RPMI8226 (cell line): ENCODE data around the gene TERB1.

Source experiments
- DNase-seq: peaks from one replicate; pipeline ENCODE4 v3.0.0-alpha.2; 2015

TERB1 gene, protein sequence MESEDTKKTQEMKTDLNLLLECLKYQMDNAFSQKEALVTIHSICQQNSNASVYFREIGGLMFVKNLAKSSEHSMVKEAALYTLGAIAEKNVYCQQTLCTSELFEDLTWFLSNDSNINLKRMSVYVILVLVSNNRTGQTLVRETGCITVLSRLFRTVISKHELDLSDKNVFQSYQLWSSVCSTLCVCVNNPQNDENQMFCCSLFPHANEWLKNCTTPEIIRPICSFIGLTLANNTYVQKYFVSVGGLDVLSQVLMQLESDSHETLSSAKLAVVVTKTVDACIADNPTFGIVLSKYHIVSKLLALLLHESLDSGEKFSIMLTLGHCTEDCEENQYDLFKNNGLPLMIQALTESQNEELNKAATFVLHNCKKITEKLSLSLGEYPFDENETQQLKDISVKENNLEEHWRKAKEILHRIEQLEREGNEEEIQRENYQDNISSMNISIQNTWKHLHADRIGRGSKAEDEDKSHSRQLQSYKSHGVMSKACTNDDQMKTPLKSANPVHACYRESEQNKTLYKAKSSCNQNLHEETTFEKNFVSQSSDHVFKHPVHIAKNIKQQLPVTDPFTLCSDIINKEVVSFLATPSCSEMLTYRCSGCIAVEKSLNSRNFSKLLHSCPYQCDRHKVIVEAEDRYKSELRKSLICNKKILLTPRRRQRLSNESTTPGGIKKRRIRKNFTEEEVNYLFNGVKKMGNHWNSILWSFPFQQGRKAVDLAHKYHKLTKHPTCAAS

DNA sequence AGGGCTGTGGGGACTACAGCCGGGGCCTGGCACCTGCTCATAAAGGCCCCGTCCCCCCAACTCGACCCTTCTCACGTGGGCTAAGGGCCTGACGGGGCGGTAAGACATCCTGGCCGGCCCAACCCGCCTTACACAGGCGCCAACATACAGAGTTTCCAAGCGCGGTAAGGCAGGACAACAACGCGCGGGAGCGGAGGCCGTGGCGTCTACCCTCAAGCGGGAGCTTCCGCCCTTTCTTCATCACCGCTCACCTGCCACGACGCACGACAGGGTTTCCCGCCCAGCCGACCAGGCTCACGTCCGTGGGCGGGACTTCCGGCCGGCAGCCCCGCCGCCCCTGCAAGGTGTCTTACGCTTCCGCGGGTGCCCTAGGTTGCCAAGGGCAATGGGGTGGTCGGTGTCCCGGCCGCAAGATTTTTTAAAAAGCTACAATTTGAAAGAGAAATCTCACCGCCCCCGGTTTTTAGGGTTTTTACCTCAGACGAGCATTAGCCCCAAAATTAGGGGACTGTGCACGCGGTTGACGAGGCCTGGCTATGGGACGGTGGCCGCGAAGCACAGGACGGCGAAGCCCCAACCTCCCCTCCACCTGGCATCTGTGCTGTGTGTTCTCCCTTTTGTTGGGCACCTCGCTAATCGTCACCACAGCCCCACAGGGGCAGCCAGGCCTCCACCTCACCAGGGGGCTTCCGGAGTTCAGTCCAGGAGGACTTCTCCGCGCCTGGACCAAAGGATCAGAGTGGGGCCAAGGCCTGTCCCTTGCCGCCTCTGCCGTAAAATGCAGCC, at the start of gene TERB1:
TSS of gene TERB1 (minus strand) at position 265 of the 786 bp plus-strand sequence. CDS start 4,786 bp downstream, outside the sequence.
- no peak for DNase-seq

DNA sequence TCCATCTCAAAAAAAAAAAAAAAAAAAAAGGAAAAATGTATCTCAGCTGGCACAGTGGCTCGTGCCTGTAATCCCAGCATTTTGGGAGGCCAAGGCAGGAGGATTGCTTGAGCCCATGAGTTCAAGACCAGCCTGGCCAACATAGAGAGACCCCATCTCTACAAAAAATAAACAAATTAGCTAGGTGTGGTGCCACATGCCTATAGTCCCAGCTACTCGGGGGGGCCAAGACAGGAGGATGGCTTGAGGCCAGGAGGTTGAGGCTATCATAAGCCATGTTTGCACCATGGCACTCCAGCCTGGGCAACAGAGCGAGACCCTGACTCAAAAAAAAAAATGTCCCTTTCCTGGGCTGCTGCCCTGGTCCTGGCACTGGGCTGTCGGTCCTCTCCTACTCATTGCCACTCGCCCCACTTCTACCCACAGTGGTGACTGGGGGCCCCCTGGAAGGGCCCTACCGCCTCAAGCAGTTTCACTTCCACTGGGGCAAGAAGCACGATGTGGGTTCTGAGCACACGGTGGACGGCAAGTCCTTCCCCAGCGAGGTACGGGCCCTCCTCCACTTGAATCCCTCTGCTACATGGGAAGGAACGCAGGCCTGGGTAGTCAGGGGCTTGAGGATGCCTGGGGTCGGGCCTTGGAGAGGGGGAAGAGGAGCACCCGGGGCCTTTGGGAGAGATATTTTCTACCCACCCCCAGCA, 48.9 kb upstream of the TERB1 start:
- no peak for DNase-seq

DNA sequence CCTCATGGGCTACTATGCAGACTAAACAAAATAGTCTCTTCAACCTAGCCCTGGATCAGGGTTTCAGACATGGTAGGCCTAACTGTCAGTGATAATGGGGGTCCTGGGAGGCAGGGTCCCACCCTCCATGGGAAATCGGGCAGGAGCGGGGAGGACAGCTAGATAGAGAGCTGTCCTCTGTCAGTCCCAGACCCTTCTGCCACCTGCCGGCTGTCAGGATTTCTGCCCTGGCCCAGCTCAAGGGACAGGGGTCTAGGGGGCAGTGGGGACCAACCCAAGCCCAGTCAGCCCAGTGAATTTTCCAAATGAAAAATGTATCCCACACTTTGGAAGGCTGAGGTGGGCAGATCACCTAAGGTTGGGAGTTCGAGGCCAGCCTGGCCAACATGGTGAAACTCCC, 48.2 kb upstream of the TERB1 start:
- no peak for DNase-seq

DNA sequence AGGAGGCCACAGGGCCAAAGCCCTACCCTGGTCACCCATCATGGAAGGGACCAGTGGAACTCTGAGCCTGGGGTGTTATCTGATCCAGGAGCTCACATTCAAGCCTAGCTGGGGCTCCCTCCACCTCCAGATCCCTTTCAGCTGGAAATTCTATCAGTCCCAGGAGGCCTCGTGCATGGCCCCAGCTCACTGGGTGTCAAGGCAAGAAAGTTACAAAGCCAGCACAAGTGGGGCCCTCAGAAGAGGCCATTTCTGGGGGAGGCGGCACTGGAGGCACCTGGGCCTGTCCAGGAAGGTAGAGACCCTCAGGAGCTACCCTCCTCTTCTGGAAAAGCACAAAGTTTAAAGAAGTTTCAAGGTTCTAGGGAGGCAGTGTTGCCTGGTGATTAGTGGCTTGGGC, 47.6 kb upstream of the TERB1 start:
- DNase-seq, result no peak

DNA sequence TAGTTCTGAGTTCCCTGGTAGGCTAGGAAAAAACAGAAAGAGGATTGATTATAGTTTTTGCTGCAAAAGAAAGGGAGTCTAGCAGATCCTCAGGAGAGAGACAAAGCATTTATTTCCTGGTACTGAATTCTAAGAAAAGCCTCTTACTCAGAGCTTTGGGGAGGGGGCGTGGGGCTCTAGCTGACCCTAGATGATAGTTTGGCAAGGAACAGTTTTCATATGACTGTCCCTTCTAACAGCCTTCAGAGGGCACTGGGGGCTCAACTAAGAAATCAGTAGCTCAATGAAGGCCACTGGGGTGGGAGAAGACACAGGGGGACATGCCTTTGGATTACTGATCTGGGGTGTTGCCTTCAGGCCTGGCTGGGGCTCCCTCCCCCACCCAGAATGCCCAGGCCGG, 46.8 kb upstream of the TERB1 start:
- no peak for DNase-seq

DNA sequence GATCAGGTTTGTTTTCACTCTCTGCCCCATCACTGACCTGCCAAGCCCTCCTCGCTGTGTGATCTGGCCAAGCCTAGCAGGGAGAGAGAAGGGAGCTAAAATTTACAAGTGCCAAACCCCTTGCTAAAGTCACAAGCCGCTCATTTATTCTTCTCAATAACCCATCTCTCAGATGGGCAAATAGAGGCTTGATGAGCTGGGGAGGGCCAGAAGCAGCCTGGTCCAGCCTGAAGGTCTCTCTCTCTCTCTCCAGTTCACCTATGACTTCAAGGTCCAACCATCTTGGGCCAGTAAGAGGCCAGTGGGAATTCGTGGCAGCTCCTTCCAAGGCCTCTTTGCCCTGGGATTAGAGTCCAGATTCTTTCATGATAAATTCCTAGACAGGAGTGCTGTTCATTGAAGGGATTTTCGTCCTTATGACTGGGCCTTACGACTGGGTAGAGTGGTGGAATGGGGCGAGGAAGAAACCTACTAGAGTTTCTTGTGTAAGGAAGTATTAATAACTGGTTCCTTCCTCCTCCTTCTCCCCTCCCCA, 46.2 kb upstream of the TERB1 start:
- DNase-seq, result no peak

DNA sequence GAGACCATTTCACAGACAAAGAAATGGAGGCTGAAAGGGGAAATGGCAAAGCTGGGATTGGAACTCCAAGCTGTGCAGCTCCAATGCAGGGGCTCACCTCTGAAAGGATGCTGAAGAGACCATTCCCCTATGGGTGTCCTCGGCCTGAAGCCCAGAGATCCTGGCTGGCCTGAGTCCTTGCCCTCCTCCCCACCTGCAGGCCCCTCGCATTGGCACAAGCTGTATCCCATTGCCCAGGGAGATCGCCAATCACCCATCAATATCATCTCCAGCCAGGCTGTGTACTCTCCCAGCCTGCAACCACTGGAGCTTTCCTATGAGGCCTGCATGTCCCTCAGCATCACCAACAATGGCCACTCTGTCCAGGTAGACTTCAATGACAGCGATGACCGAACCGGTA, 45.4 kb upstream of the TERB1 start:
- no peak for DNase-seq

DNA sequence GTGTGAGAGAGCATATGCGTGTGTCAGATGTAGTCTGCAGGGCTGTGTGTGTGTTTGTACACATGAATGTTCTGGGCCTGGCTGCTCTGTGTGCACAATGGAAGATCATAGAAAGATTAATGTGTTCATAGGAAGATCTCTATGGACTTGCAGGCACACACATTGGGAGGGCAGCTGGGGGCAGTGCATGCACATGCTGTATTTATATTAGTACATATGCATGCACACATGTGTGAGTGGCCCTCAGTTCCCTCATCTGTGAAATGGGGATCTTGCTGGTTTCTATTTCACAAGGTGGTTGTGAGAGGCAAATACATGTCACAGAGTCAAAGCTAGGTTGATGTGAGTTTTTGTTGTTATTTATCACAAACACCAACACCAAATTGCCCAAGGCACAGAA, 44.9 kb upstream of the TERB1 start:
- DNase-seq, result no peak

DNA sequence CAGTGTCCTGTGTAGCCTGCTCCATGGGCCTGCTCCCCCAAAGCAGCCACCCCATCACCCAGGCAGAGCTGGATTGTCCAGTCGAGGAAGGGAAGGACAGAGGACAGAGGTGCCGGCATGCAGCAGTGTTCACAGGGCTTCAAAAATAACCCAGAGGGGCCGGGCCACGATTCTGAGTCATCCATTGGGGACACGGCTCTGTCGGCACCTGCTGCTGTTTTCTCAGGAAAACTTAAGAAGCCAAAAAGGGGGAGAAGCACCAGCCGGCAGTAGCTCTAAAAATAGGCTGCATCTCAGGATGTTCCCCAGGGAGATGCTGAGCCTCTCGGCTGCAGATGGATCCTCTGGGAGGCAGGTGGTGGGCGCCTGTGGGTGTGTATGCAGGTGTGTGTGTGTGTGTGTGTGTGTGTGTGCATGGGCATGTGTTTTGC, 44.4 kb upstream of the TERB1 start:
- no peak for DNase-seq

DNA sequence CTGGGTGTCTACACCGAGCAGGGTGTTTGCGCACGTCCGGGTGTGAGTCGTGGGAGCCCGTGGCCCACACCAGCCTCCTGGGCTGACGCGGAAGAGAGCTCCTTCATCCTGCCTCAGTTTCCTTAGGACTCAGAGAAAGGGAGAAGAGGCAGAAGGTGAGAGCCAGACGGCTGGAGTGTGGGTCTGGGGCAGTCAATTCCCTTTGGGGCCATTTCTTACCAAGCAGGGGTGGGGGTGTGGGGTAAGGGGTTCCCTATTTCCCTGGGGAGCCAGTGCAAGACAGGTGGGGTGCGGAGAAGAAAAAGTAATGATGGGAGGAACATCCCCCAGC, 43.7 kb upstream of the TERB1 start:
- DNase-seq, result no peak

DNA sequence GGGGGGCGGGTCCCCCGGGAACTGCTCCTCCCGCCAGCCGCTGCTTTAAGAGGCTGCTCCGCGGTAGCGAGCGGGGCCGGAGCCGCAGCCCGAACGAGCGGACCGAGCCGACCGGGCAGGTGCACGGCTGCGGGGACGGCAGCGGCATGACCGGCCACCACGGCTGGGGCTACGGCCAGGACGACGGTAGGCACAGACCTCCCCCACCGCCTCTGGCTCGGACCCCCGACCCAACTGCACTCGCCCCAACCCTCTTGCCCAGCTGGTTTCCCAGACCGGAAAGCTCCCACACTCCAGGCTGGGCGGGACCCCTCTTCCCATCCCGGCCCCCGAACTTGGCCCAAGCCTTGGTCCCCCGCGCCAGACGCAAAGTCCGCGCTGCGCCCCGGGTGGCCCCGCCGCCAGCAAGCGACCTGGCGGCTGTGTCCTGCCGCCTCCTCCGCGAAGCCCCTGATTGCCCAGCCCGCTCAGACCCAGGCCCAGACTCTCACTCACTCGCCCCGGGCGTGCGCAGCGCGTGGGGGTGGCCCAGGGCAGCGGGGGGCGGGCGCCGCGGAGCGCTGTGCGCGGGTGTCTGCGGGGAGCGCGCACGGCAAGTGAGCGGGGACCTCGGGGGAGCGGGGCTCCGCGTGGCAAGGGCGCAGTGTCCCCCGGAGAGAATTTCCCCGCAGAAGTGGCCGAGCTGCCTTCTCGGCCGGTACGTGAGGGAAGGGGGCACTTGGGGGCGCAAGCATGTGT, 43.1 kb upstream of the TERB1 start, which contains the start of gene CA7:
TSS of gene CA7 (plus strand) at position 73 of the 738 bp plus-strand sequence. CDS start at position 147, 74 bp downstream.
- DNase-seq, result no peak

DNA sequence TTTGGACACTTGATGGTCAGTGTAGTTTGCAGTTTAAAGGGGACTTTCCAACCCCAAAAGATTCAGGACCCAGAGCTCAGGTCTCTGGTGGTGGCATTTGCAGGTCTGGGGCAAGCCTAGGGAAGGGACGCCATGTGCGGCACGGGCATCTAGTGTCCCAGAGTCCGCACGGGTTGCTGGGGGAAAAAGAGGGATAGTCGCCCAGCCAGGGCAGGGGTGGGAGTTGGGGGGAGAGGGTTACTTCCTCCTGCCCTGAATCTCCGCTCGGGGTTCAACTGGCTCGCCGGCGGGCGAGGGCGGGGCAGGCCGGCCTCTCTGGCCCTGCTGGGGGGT, 42.6 kb upstream of the TERB1 start:
- DNase-seq, result no peak

DNA sequence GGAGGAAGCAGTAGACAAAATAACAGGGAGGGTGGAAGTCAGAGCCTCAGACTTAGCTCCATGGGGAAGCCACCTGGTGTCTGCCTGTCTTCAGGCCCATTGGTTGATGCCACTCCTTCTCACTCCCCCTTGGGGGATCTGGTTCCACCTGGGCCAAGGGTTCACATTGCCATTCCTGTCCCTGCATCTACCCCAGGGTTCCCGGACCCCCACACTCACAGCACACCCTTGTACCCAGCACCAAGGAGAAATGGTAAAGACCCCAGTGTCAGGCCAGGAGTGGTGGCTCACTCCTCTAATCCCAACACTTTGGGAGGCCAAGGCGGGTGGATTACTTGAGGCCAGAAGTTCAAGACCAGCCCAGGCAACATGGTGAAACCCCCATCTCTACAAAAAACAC, 41.8 kb upstream of the TERB1 start:
- DNase-seq, result no peak

DNA sequence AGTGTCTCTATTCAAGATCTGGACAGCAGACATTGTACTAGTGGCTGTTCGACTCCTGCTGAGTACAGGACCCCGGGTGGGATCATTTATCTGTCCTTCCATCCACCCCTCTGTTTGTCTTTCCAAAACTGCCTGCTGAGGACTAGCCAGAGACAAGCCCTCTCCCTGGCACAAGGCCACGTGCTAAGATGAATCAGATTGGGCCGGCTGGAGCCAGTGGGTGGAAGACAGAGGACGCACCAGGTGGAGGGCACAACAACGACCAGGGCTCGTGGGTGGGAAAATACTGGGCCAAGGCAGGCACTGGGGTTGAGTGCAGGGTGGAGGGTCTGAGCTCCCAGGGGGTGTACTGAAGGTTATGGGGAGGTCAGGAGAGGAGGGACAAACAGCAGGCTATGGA, 41.4 kb upstream of the TERB1 start:
- DNase-seq, result no peak

DNA sequence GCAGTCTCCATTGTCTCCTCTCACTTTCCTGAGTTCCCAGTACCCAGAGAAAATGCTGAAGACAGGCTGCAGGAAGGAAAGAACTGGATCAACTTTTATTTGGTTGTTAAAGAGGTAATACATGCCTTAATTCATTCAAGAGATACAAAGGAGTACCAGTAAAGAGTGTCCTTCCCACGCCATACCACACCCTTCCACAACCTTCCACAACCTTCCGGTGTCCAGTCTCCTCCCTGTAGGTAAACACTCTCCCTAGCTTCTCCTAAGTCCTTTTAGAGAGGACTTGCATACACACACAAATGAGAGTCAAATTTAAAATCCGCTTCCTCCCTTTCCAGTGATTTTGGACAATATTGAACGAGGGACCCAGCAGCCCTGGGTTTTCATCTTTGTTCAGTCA, 40.0 kb upstream of the TERB1 start:
- no peak for DNase-seq

DNA sequence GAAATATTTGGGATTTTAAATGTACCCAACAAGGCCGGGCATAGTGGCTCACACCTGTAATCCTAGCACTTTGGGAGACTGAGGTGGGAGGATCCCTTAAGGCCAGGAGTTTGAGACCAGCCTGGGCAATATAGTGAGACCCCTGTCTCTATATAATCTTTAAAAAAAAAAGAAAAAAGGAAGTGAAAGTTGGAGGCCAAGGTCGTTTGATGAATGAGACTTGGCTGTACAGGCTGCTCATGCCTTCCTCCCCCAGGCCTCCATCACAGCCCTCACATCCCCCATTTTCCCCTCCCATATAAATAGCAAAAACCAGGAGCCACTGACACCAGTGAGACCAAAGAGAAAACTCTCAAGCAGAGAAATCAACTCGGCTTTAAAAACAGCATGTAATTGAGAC, 39.5 kb upstream of the TERB1 start:
- DNase-seq, result peak; percentile 28

DNA sequence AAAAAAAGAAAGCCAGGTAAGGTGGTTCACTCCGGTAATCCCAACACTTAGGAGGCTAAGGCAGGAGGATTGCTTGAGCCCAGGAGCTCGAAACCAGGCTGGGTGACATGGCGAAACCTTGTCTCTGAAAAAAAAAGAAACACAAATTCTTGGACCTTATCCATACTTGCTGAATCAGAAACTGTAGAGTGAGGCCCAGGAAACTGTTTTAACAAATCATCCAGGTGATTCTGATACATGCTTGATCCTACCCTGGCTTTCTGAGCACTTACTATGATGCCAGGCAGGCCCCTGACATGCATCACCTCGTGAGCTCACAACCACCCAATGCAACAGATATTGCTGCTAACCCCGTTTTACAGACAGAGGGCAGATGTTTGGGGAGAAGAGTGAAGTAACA, 33.4 kb upstream of the TERB1 start:
- DNase-seq, result no peak

DNA sequence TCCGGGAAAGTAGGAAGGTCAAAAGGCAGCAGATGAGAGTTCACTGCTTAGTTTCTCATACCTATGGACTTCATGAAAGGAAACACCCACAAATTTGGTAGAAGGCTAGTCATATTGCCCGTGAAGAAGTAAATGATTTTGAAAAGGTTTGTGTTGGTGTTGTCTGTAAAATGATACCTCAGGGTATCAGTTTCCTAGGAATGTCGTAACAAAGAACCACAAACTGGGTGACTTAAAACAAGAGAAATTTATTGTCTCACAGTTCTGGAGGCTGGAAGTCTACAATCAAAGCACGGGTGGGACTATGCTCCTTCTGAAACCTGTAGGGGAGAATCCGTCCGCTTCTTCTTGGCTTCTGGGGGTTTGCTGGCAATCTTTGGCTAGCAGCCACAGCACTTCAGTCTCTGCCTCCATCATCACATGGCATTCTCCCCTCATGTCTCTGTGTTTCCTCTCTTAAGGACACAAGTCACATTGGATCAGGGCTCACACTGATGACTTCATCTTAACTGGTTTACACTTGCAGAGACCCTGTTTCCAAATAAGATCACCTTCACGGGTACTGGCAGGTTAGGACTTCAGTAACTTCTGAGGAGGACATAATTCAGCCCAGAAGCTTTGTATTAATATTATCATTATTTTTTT, 31.4 kb upstream of the TERB1 start:
- DNase-seq, result no peak

DNA sequence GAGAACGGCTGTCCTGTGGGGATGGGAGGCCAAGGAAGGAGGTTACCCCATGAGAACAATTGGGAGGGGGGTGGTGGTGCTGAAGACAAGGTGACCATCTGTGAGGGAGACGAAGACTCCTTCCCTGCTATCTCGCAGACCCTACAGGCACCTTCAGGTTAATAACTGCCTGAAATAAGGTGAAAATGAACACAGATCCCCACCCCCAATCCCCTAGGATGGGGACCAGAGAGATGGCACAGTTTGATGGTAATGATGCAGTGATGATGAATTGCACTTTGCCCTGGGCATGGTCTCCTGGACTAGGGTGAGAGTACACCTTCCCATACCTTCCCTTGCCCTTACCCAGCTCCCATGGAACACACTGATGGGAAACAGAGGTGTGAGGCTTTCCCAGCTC, 30.8 kb upstream of the TERB1 start:
- DNase-seq, result no peak

DNA sequence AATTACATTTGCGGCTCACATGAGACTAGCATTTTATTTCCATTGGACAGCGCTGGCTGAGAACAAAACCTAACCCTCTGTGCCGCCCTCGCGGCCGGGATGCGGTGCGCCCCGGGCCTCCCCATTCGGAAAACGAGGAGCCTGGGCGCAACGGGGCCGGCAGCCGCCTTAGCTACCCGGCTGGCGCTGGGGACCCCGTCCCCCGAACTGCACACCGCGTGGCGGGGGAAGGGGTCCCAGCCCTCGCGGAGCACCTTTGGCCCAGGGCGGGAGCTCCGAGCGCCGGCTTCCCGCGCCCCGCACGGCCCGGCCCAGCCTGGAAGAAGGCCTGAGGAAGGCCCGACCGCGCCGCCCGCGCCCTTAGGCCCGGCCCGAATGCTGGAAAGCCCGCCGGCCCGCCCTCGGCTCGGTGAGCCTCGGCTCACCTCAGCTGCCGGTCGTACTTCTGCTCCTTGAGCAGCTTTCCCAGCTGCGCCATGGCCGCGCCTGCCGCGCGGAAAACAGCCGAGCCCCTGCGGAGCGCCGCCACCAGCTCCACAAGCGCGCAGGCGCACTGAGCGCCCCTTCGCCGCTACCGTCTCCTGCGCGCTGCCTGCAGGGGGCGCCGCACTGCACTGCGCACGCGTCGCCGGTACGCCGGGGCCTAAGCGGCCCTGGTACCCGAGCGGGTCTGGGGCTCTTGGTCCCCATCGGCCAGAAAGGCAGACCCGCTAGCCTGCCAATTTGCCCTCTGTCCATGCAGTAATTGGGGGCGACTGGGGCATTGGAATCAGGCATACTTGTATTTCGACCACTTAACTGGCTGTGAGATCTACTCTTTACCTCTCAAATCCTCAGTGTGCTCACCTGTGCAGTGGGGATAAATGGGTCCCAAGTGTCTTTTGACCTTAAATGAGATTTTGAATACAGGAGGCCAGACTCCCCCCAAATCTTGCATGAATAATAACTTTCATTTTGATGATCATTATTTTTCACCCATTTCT, 29.3 kb upstream of the TERB1 start, which contains the start of gene NAE1:
TSS of gene NAE1 (minus strand) at position 555 of the 983 bp plus-strand sequence. CDS start at position 478, 77 bp downstream.
- peak; percentile 96 for DNase-seq
